HG03520 (cell line): Measurements from ENCODE around the gene BLMH.

Experiments used
- ATAC-seq: cut with Tn5 transposase; IDR thresholded peaks from one replicate; pipeline ENCODE4 v1.9.1; 2021; ENCODE audit warnings: mild to moderate bottlenecking, moderate library complexity; ENCODE audit not compliant: unreplicated experiment

The BLMH gene

GRCh38 chr17:30309591-30309990 is 17.8 kb upstream of the BLMH start:
- ATAC-seq: no peak

- ATAC-seq: no peak
Measured at GRCh38 chr17:30308406-30308805, 16.7 kb upstream of the BLMH start.

DNA sequence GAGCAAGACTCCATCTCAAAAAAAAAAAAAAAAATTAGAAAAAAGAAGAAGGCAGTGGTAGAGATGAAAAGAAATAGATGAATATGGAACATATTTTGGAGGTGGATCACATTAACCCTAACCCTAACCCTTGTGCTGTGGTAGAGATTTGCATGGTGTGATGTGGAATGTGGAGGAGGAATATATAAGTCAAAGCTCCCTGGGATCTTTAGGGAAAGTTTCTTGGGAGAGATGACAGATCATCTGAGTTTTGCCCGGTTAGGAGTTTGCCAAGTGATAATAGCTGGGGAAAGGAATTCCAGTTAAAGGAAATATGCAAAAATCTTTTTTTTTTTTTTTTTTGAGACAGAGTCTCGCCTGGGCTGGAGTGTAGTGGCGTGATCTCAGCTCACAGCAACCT is 13.0 kb upstream of the BLMH start:
- no peak for ATAC-seq

DNA sequence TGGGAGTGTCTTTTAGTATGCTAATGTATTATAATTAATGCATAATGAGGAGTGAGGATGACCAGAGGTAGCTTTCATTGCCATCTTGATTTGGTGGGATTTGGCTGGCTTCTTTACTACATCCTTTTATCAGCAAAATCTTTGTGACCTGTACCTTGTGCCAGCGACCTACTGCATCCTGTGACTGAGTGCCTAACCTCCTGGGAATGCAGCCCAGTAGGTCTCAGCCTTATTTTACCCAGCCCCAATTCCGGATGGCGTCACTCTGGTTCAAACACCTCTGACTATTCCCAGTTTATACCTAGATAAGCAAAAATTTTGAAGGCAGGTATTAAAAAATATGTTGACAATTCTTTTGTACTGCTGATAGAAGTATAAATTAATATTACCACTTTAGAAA is 10.5 kb upstream of the BLMH start:
- no peak for ATAC-seq

DNA sequence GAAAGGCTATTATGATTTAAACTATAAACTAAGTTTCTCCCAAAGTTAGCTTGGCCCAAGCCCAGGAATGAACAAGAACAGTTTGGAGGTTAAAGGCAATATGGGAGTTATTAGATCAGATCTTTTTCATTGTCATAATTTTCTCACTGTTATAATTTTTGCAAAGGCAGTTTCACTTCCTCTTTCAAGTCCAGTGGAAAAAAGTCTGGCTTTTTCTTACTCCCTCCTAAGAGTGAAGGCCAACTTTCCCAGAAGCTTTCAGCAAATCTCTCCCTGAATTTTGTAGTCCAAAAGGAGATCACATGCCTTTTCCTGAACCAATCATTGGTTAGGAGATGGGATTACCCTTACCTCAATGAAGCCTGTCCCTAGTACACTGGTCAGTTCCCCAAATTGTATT is 9.1 kb upstream of the BLMH start:
- no peak for ATAC-seq

DNA sequence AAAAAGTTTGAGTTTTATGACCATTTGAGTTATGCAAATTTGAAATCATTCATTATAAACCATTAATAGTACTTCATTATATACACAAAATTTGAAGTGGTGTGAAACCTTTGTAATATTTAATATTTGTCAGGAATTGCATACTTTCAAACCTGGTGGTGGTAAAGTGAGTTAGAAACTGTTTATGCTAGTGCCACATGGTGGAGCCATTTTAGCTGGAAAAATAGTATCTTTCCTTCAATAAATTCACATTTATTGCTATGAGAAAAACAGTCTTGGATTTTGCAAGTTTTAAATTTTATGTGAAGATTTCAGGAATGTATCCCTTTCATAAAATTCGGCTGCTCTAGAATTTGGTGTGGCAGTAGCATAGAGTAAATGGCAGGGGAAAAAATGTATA is 7.3 kb upstream of the BLMH start:
- no peak for ATAC-seq

- ATAC-seq: no peak
Measured at GRCh38 chr17:30297715-30298114, 6.0 kb upstream of the BLMH start.

DNA sequence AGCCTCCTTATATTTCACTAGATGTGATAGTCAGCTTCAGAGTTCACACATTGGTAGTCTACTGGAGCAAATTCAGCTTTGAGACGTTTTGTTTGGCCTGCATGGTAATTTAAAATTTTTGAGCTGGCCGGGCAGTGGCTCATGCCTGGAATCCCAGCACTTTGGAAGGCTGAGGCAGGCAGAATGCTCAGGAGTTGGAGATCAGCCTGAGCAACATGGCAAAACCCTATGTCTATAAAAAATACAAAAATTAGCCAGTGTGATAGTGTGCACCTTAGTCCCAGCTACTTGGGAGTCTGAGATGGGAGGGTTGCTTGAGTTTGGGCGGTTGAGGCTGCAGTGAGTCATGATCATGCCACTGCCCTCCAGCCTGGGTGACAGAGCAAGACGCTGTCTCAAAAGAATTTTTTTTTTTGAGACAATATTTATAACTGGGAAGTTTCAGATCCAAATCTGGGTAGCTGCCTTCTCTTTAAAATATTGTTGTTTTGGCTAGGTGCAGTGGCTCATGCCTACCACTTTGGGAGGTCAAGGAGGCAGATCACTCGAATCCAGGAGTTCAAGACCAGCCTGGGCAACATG is 4.8 kb upstream of the BLMH start:
- ATAC-seq: no peak

DNA sequence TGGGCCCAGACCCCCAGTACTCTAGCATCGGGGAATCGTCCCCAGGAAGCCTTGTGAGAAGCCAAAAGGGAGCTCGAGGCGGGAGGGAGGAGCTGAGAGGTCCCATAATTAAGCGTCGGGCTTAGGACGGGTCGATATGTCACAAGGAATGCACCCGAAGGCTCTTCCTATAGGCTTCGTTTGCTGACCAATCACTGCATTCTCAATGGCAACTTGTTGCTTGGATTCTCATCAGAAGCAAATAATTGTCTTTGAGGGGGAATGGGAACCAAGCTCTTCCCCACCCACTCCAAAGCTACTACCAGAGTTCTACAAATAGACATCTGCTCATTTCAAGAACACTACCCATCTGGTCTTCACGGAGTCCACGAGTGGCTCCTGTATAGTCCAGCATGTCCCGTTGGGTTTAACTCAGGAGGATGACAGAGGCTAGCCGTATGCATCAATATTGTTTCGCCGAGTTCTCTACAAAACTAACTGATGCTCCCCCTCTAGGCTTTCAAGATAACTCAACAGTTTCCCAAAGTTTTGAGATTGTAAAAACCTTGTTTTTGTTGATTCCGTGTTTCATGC is 628 bp upstream of the BLMH start:
- ATAC-seq: peak; percentile 16

- no peak for ATAC-seq
Measured at GRCh38 chr17:30290696-30291542, 825 bp downstream of the BLMH start.

DNA sequence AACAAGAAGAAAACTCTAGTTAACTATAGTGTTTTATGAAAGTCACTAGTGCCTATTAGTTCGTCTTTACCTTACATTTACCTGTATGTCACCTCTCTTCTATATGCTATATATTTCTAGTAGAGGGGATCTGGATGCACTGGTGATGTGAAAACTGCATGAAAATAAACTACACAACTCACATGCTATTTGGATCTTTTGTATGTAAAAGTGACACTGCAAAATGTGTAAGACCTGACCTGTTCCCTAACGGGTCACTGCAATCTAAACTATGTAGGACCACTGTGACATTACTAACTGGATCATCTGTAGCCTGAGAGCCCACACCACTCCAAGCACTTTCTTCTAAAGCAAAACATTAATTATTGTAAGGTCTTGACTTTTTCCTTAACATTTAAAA is 1.7 kb downstream of the BLMH start:
- no peak for ATAC-seq

GRCh38 chr17:30279156-30279555 is 12.6 kb downstream of the BLMH start:
- ATAC-seq: no peak

GRCh38 chr17:30278032-30278431 is 13.7 kb downstream of the BLMH start:
- no peak for ATAC-seq

GRCh38 chr17:30275911-30276310 is 15.8 kb downstream of the BLMH start:
- no peak for ATAC-seq

DNA sequence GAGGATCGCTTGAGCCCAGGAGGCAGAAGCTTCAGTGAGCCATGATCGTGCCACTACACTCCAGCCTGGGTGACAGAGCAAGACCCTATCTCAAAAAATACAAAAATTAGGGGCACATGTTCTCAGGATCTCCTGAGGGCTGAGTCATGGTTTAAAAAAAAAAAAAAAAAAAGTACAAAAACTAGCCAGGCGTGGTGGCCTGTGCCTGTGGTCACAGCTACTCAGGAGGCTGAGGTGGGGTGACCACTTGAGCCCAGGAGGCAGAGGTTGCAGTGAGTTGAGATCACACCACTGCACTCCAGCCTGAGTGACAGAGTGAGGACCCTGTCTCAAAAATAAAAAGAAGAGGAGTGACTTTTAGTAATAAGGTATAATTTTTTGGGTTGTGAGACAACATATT is 16.9 kb downstream of the BLMH start:
- ATAC-seq: no peak

DNA sequence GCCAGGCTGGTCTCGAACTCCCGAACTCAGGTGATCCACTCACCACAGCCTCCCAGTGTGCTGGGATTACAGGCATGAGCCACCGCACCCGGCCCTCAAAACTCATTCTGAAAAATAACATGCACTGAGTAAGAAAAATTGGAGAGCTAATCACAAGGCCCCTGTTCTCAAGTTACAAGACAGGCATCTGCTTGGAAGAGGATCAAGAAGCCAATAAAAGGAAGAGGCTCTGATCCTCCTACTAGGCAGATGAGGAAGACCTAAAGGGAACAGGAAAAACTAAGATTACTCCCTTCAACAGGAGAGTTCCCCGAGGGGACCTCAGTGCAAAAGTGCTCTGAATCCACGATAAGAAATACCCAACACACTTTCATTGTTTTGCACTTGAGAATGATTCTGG is 18.4 kb downstream of the BLMH start:
- no peak for ATAC-seq

- ATAC-seq: no peak
Measured at GRCh38 chr17:30271102-30271501, 20.6 kb downstream of the BLMH start.

DNA sequence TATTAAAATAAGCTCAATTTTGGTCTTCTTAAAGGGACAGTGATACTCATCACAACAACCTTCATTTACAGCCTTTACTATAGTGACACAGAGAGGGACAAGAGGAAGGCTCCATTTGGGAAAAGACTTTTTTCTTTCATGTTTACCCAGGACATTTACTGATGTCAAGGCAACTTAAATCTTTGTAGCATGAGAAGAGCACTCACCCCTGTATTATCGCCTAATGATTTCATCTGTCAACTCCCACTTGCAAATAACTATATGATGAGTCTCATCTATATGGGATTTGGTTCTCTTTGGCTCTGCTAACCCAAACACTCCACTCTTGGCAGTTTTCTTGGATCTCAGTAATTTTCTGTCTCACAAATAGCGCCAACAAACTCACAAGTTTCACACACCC is 24.1 kb downstream of the BLMH start:
- no peak for ATAC-seq

DNA sequence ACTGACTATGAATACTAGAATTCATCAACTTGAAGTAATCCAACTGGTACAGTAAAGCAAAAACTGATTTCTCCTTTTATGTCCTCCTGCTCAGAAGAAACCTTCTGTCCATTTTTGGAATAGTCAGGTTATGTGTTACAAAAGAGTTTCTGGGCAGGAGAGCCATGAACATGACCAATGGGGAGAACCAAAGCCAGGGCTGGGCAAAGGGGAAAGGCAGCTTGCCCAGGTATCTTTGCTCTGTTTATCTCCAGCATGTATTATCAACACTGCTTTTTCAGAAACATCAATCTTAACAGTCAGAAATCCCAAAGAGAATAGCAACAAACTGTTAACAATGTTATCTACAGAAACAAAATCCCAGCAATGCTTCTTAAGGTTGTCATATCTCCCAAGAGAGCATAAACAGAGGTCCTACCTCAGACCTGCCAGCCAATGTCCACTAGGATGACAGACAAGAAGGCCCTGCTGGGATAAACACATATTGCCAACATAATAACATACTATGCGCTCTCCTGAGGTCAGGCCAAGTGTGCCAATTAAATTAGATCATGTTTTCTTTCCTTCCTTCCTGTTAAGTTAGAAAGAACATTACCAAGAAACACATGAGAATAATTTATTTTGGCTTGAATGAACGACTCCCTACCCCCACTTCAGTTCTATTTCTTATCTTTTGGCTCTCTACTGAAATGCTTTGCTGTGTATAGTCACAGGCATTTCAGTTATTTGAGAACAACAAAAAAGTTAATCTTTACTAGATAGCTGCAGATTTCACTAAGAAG is 28.0 kb downstream of the BLMH start:
- ATAC-seq: no peak

GRCh38 chr17:30256756-30257506 is 34.8 kb downstream of the BLMH start:
- no peak for ATAC-seq

- no peak for ATAC-seq
Measured at GRCh38 chr17:30254150-30254549, 37.6 kb downstream of the BLMH start.
